HEK293 (cell line): ENCODE measurements around the gene RTKN.

Source experiments
- ATF2 ChIP-seq: fragments of 450-650 bp; formaldehyde crosslinking; IDR thresholded peaks from 2 replicates; pipeline ENCODE4 v1.5.1; 2016; ENCODE audit warnings: missing biosample characterization, missing genetic modification characterization, low read depth
- GLIS1 ChIP-seq: fragments of 450-650 bp; formaldehyde crosslinking; IDR thresholded peaks from 2 replicates; pipeline ENCODE4 v1.5.1; 2016; ENCODE audit warnings: missing biosample characterization, missing genetic modification characterization
- HOXC10 ChIP-seq: sonication (generic); formaldehyde crosslinking; IDR thresholded peaks from 2 replicates; pipeline ENCODE4 v1.8.1; 2023; ENCODE audit warnings: mild to moderate bottlenecking, missing genetic modification reagents
- PRDM2 ChIP-seq: fragments of 450-650 bp; formaldehyde crosslinking; IDR thresholded peaks from 2 replicates; pipeline ENCODE4 v1.5.1; 2016; ENCODE audit warnings: missing biosample characterization, missing genetic modification characterization, borderline replicate concordance
- SP7 ChIP-seq: fragments of 450-650 bp; formaldehyde crosslinking; IDR thresholded peaks from 2 replicates; pipeline ENCODE4 v1.5.1; 2016; ENCODE audit warnings: missing biosample characterization, missing genetic modification characterization
- ZBTB49 ChIP-seq: fragments of 450-650 bp; formaldehyde crosslinking; IDR thresholded peaks from 2 replicates; pipeline ENCODE4 v1.5.1; 2016; ENCODE audit warnings: missing biosample characterization, missing genetic modification characterization, low read depth
- ZBTB6 ChIP-seq: fragments of 450-650 bp; formaldehyde crosslinking; IDR thresholded peaks from 2 replicates; pipeline ENCODE4 v1.5.1; 2017; ENCODE audit warnings: missing biosample characterization, missing genetic modification characterization
- ZFHX2 ChIP-seq: fragments of 450-650 bp; formaldehyde crosslinking; conservative IDR thresholded peaks from 2 replicates; pipeline ENCODE4 v1.5.1; 2016; ENCODE audit warnings: missing biosample characterization, missing genetic modification characterization
- ZNF114 ChIP-seq: fragments of 450-650 bp; formaldehyde crosslinking; IDR thresholded peaks from 2 replicates; pipeline ENCODE4 v1.5.0; 2017; ENCODE audit warnings: missing biosample characterization, missing genetic modification characterization
- ZNF133 ChIP-seq: fragments of 450-650 bp; formaldehyde crosslinking; IDR thresholded peaks from 2 replicates; pipeline ENCODE4 v1.5.1; 2016; ENCODE audit warnings: missing biosample characterization, missing genetic modification characterization
- ZNF148 ChIP-seq: fragments of 450-650 bp; formaldehyde crosslinking; IDR thresholded peaks from 2 replicates; pipeline ENCODE4 v1.5.0; 2017; ENCODE audit warnings: missing biosample characterization, missing genetic modification characterization, borderline replicate concordance
- ZNF16 ChIP-seq: fragments of 450-650 bp; formaldehyde crosslinking; IDR thresholded peaks from 2 replicates; pipeline ENCODE4 v1.5.1; 2016; ENCODE audit warnings: low read depth, missing biosample characterization, missing genetic modification characterization
- ZNF221 ChIP-seq: fragments of 450-650 bp; formaldehyde crosslinking; IDR thresholded peaks from 2 replicates; pipeline ENCODE4 v1.5.1; 2017; ENCODE audit warnings: missing biosample characterization, missing genetic modification characterization, borderline replicate concordance
- ZNF23 ChIP-seq: fragments of 450-650 bp; formaldehyde crosslinking; IDR thresholded peaks from 2 replicates; pipeline ENCODE4 v1.5.1; 2016; ENCODE audit warnings: missing biosample characterization, missing genetic modification characterization, borderline replicate concordance
- ZNF24 ChIP-seq: fragments of 450-650 bp; formaldehyde crosslinking; IDR thresholded peaks from 2 replicates; pipeline ENCODE4 v1.5.1; 2016; ENCODE audit warnings: missing biosample characterization, missing genetic modification characterization
- ZNF302 ChIP-seq: fragments of 450-650 bp; formaldehyde crosslinking; IDR thresholded peaks from 2 replicates; pipeline ENCODE4 v1.5.1; 2016; ENCODE audit warnings: missing biosample characterization, missing genetic modification characterization, low read depth
- ZNF391 ChIP-seq: fragments of 450-650 bp; formaldehyde crosslinking; IDR thresholded peaks from 2 replicates; pipeline ENCODE4 v1.5.1; 2016; ENCODE audit warnings: low read depth, missing biosample characterization, missing genetic modification characterization, borderline replicate concordance
- ZNF530 ChIP-seq: fragments of 450-650 bp; formaldehyde crosslinking; IDR thresholded peaks from 2 replicates; pipeline ENCODE4 v1.5.1; 2016; ENCODE audit warnings: low read depth, missing biosample characterization, missing genetic modification characterization
- ZNF639 ChIP-seq: fragments of 450-650 bp; formaldehyde crosslinking; IDR thresholded peaks from 2 replicates; pipeline ENCODE4 v1.5.1; 2016; ENCODE audit warnings: missing biosample characterization, missing genetic modification characterization
- ZNF660 ChIP-seq: fragments of 450-650 bp; IDR thresholded peaks from 2 replicates; pipeline ENCODE4 v1.5.1; 2018; ENCODE audit warnings: missing biosample characterization, mild to moderate bottlenecking, missing genetic modification characterization
- ZSCAN16 ChIP-seq: fragments of 450-650 bp; formaldehyde crosslinking; IDR thresholded peaks from 2 replicates; pipeline ENCODE4 v1.5.1; 2016; ENCODE audit warnings: missing biosample characterization, missing genetic modification characterization
- ZSCAN5A ChIP-seq: fragments of 450-650 bp; formaldehyde crosslinking; IDR thresholded peaks from 2 replicates; pipeline ENCODE4 v1.5.1; 2016; ENCODE audit warnings: missing biosample characterization, missing genetic modification characterization

The RTKN gene

GRCh38 chr2:74482801-74483674 is 41.3 kb upstream of the RTKN start, which contains the start of the genes CCDC142 and TTC31 (continued):
- TF ChIP-seq ZBTB49 (tag by site-specific recombination) (no peak), ZNF221 (no peak), PRDM2 (tag by site-specific recombination) (no peak), ZNF16 (tag by site-specific recombination) (no peak), ZNF391 (no peak), ZSCAN16 (tag by site-specific recombination) (no peak), ZNF114 (no peak), ZNF148 (no peak), ATF2 (tag by site-specific recombination) (no peak), ZNF660 (tag by site-specific recombination) (peak; percentile 41; the same call in 1 of the 2 replicates), ZBTB6 (tag by site-specific recombination) (no peak), ZNF530 (tag by site-specific recombination) (no peak), ZNF24 (tag by site-specific recombination) (no peak; the same call in 1 of the 2 replicates), ZNF302 (tag by site-specific recombination) (no peak), ZNF23 (no peak), HOXC10 (no peak), ZSCAN5A (tag by site-specific recombination) (no peak), GLIS1 (tag by site-specific recombination) (peak; percentile 51), SP7 (tag by site-specific recombination) (0 out of 2 replicates have a peak, but pooled peaks have one; percentile 35), ZFHX2 (0 out of 2 replicates have a peak, but pooled peaks have one; percentile 4), ZNF133 (tag by site-specific recombination) (no peak), ZNF639 (no peak)
